K562 (cell line): ENCODE measurements around the gene POMGNT2. TPM values are rescaled to one million over a fixed set of nuclear protein-coding genes. Genes with fewer than 3 reads are reported as not detected.

Experiments used
- CCAR2 ChIP-seq: fragments of 200-400 bp; formaldehyde crosslinking; IDR thresholded peaks from 2 replicates; pipeline ENCODE4 v1.6.1; 2017; ENCODE audit warnings: mild to moderate bottlenecking, low read depth, low read length
- PHF8 ChIP-seq: fragments of 200-600 bp; sonication (generic); IDR thresholded peaks from 2 replicates; pipeline ENCODE4 v1.6.1; 2012; ENCODE audit warnings: mixed run types, mild to moderate bottlenecking, inconsistent platforms, low read length, moderate library complexity, borderline replicate concordance
- SMARCC2 ChIP-seq: fragments of 450-650 bp; IDR thresholded peaks from 2 replicates; pipeline ENCODE4 v1.6.1; 2017; ENCODE audit warnings: antibody characterized with exemption, moderate library complexity, mild to moderate bottlenecking, low read depth
- SRSF1 ChIP-seq: fragments of 200-400 bp; formaldehyde crosslinking; IDR thresholded peaks from 2 replicates; pipeline ENCODE4 v1.6.1; 2017; ENCODE audit warnings: mild to moderate bottlenecking, low read depth, low read length, moderate library complexity
- ZKSCAN3 ChIP-seq: fragments of 250-450 bp; sonication (Bioruptor Pico); IDR thresholded peaks from 2 replicates; pipeline ENCODE4 v1.4.0; 2020
- polyA plus RNA-seq, 8 experiments: library from polyadenylated mRNA; depleted of rRNA in 4 of 8; stranded (reverse) in 5 of 8; unstranded in 3 of 8; fragments of >200 nt; fragmentation: Nextera tagmentation in 2 of 8; fragmentation: Illumina TruSeq in 1 of 8; extraction: Ambion mirVana in 2 of 8; extraction: Trizol in 1 of 8; gene quantifications; 2 replicates each; pipeline versions ENCODE4 v1.2.1 to v1.2.3, GENCODE V29; 2011 to 2014; ENCODE audit warnings: inconsistent platforms in 1 of 8, missing spikeins in 1 of 8
- total RNA-seq, 7 experiments: library from RNA; depleted of rRNA in 6 of 7; stranded (reverse); fragments of >200 nt in 6 of 7; fragmentation: Illumina TruSeq in 2 of 7; extraction: Trizol in 2 of 7; gene quantifications; 2 replicates each; pipeline versions ENCODE4 v1.2.1 to v1.2.3, GENCODE V29; 2011 to 2021; ENCODE audit warnings: low replicate concordance in 1 of 7
- TF ChIP-seq, protein P1 (sequence below): fragments of 450-650 bp; conservative IDR thresholded peaks from 2 replicates; pipeline ENCODE4 v1.6.1; 2016; ENCODE audit warnings: missing genetic modification characterization, low read depth, mild to moderate bottlenecking, control low read depth, missing compliant biosample characterization
- TF ChIP-seq, protein P2 (sequence below): fragments of 250-450 bp; sonication (Bioruptor Pico); IDR thresholded peaks from 2 replicates; pipeline ENCODE4 v1.8.0; 2022; ENCODE audit warnings: inconsistent platforms

POMGNT2 gene
- total and polyA plus RNA-seq, 9 of the 15 experiments (the other 6 are each of a cell fraction or from before 2014, with no cell fraction given), result 0.65 to 14.1 (median 10.3) TPM

DNA sequence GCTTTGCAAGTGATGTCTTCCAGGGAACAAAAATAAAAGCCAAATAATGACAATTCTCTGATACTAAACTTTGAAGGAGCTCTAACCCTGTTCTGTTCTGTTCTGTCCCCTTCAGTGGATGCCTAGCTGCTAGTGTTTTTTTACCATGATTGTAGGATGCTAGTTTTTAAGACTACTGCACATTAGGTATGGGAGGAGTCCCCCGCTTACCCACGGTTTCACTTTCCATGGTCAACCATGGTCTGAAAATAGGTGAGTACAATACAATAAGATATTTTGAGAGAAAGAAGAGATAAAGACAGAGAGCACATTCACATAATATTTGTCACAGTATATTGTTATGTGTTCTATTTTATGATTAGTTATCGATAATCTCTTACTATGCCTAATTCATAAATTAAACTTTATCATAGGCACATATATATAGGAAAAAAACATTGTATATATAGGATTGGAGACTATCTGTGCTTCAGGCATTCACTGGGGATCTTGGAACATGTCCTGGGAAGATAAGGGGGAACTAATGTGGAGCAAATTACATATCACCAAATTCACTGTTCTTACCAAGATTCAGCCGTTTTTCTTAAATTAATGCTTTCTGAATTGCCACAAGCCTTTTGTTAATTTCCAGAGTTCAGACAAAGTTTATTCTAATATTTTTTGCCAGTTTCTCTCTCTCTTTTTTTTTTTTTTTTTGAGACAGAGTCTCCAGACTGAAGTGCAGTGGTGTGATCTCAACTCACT lies 32.8 kb upstream of the POMGNT2 start (continued):
- TF ChIP-seq, protein P1, sequence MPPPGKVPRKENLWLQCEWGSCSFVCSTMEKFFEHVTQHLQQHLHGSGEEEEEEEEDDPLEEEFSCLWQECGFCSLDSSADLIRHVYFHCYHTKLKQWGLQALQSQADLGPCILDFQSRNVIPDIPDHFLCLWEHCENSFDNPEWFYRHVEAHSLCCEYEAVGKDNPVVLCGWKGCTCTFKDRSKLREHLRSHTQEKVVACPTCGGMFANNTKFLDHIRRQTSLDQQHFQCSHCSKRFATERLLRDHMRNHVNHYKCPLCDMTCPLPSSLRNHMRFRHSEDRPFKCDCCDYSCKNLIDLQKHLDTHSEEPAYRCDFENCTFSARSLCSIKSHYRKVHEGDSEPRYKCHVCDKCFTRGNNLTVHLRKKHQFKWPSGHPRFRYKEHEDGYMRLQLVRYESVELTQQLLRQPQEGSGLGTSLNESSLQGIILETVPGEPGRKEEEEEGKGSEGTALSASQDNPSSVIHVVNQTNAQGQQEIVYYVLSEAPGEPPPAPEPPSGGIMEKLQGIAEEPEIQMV (tag), result no peak
- TF ChIP-seq CCAR2 (no peak), SRSF1 (no peak), PHF8 (no peak), SMARCC2 (no peak), ZKSCAN3 (CRISPR knock-in tag) (no peak)
- TF ChIP-seq, protein P2, sequence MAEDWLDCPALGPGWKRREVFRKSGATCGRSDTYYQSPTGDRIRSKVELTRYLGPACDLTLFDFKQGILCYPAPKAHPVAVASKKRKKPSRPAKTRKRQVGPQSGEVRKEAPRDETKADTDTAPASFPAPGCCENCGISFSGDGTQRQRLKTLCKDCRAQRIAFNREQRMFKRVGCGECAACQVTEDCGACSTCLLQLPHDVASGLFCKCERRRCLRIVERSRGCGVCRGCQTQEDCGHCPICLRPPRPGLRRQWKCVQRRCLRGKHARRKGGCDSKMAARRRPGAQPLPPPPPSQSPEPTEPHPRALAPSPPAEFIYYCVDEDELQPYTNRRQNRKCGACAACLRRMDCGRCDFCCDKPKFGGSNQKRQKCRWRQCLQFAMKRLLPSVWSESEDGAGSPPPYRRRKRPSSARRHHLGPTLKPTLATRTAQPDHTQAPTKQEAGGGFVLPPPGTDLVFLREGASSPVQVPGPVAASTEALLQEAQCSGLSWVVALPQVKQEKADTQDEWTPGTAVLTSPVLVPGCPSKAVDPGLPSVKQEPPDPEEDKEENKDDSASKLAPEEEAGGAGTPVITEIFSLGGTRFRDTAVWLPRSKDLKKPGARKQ (CRISPR knock-in tag), result no peak
